ENCODE results near the gene QTRT2.
A peak's percentile ranks its signal among the peaks of the same experiment; 100 is the strongest.

The QTRT2 gene

DNA sequence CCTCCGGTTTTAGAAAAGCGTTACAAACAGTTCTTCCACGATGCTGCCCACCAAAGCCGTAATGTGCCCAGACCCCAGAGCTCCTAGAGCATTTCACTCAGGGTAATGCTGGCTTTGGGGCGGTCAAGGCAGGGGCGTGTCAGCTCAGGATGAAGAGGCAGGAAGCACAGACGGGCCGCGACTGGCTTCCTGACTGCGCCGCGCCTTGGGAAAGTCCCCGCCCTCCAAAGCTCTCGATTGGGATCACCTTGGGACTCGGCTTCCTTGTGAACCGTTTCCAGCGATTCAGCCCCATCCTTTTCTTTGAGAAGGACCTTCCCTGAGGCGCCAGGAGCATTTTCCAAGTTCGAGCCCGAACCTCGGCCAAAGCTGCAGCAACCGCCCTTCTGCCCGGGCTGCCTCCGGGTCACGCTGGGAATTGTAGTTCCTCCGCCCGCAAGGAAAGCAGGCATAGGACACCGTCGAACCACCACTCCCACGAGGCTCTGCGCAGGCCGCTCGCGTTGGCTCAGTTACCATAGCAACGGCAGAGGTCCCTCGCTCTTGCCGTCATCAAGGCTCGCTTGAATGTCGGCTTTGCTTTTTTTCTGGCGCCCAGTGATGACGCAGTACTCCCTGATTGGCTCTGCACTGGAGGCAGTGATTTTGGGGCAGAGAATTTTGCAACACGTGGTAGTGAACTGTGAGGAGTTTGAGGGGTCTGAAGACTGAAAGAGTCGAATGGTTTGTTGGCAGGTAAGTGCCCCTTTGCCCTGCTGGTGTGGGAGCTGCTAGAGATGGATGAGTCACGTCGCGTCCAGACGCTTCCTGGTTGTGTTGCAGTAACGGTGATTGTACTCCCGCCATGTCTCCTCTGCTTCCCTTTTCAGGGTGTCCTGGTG is at the start of gene QTRT2, which contains the start of gene CCDC191:
Gene QTRT2 (plus strand): TSS at position 608 of the 881 bp plus-strand sequence. CDS start 8,521 bp downstream, outside the sequence.
Gene CCDC191 (minus strand): TSS at position 397 of the 881 bp plus-strand sequence. CDS start 60 bp downstream, at position 337.
- DNase-seq = peak; percentile 99

DNA sequence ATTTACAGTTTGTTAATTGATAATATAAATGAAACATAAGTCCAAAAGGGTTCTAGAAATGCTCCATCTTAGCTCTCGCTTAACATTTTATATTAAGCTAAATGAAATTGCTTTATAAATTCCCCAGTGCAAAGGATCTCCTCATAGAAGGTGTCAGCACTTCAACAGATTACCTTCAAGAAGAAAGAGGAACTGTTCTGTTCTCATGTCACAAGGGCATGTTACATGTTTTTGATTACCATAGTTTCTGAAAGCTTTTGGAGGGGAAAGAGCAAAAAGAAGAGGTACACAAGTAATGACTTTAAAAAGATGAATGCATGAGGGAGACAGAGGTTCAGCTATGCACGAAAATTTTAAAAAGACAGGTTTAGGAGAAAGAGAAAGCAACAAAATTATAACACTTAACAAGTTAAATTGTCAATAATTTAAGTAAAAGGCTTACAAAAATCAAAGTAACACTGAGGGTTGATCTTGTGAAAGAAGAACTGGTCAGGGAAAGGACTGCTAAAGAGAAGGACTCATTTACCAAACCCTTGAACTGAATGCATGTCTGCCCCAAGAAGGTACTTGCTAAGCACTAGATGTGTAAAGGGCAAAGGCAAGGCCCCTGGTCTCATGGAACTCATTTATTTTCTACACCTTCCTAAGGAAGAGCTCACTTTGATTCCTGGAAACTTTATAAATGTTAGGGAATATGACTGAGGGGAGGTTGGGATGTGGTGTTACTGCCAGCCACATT is 45.3 kb upstream of the QTRT2 start:
- DNase-seq = no peak

DNA sequence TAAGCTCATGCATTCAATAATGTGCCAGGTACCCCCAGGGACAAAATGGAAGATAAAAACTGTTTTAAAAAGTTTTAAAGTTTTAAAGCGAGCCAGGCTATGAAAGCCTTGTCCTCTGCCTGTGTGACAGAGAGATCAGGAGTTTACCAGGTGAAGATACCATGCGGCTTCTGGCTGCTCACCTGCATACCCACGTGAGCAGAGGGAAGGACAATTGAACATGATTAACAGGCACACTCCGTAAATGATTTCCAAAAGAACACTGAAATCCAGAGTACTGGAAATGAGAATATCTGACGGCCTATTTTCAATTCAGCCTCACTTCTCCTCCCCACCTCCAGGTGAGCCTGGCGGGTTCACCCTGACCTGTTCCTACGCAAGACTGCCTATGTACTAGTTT is 42.3 kb upstream of the QTRT2 start:
- no peak for DNase-seq

DNA sequence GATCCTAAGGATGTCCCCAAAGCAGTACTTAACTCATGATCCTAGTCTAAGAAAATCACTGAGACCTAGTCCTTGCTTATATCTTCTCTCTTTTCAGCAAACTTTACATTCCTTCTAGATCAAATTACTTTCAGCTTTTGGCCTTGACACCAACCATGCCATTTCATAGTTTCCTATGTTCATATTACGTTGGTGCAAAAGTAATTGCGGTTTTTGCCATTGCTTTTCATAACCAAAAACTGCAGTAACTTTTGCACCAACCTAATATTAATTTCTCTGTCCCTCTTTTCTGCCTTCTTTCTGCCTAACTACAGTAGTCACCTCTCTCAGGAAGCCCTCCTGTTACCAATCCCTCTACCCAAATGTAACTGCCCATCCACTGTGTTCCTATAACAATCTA is 37.1 kb upstream of the QTRT2 start:
- no peak for DNase-seq

DNA sequence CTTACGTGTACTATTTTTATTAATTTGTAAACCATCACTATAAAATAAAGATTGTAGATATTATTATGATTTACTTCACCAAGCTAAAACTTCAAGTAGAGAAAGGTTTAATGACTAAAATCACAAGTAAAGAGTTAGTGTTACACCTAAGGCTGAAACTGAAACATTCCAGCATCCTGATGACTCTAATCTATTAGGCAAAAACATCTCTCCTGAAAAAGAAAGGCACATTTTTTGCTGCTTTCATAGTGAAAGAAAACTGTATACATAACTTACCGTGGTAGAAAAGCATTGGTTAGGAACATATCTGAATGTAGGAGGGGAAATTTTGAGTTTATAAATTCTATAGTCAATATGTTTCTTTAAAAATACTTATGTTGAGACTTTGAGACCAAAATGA is 35.6 kb upstream of the QTRT2 start:
- DNase-seq = no peak

DNA sequence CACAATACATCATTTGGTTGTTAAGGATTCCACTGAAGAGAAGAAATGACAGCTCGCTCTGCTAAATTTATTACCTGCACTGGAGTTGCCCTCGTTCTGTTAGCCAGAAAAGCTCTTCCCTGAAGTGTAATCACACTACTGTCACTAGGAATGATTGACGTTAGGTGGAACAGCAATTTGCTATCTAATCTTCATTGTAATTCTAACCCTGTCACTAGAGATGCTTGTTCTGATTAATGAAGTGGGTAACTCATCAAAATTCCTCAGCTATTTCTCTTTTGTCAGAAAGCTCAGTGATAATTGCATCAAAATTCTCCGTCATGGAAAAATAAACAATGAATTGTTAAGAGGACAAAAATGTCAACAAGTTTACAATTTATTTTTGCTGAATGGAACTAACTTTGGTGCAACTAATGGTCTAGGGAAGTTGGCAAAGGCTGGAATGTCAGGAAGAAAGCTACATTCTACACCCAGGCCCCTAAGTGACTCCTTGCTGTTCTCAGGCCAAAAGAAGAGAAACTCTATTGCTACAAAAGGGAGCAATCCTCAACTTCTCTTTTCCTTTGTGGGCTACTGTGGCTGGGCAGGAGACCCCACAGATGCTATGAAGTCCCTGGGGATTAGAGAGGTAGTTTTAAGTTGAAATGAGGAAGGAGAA is 34.3 kb upstream of the QTRT2 start:
- no peak for DNase-seq

DNA sequence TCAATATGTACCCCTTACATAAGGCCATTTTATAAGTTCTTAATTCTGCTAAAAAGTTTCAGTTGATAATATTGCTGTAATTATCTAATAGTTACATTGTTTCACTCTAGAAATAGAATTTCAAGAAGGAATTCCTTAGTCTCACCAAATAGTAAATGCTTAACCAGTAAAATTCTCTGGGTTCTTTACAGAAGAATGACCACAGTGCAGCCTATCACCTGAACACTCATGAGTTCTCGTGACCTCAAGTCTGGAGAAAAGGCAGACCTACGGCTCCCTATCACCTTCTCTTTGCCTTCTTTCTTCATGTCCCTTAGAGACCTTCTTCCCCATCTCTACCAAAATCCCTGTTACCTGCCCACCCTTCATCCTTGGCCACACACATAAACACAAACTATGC is 31.1 kb upstream of the QTRT2 start:
- DNase-seq = no peak

DNA sequence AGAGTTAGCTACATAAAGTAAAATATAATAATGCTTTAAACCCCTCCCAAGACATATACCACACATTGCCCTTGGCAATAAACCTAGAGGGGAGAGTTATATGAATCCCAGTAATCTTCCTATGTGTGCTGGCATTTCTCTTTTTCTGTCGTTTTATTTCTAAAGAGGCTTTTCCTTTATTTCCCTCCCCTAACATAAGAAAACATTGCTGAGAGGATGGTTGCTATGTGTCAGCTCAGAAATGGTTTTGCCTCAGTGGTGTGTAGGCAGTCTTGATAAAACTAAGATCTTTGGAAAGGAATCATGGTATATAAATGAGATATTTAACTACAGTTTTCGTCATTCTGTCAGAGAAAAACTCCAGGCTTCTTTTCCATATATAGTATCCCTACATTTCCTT is 30.2 kb upstream of the QTRT2 start:
- DNase-seq = no peak

DNA sequence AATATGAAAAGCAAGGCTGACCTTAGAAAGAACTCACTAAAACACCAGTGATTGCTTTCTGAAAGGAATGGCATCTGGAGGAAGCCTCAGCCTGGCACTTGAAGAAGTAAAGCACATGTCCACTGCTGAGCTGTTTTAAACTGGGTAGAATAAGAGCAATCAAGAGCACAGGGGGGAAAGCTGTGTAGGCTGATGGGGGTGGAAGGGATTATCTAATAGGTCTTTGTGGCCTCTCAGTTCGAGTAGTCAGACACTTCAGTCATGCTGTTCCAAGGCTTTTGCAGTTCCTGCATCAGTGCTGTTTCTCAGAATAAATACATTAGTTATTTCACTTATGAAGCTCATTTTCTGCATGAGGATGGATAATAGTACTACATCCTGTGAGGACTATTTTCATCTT is 22.8 kb upstream of the QTRT2 start:
- DNase-seq = no peak

DNA sequence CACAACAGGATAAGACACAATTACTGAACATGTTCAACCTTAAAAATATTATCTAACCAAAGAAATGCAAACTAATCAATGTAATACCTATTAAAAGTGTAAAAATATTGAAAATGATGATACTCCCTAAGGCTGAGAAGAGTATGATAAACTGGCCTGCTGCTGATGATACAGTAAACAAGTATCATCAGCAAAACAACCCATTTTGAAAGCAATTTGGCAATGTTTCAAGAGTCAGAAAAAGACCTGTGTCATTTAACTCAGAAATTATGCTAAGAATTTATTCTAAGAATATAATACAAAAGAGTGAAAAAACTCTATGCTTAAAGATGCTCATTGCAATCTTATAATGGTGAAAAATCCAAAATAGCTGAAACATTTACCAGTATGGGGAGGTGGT is 22.3 kb upstream of the QTRT2 start:
- no peak for DNase-seq

DNA sequence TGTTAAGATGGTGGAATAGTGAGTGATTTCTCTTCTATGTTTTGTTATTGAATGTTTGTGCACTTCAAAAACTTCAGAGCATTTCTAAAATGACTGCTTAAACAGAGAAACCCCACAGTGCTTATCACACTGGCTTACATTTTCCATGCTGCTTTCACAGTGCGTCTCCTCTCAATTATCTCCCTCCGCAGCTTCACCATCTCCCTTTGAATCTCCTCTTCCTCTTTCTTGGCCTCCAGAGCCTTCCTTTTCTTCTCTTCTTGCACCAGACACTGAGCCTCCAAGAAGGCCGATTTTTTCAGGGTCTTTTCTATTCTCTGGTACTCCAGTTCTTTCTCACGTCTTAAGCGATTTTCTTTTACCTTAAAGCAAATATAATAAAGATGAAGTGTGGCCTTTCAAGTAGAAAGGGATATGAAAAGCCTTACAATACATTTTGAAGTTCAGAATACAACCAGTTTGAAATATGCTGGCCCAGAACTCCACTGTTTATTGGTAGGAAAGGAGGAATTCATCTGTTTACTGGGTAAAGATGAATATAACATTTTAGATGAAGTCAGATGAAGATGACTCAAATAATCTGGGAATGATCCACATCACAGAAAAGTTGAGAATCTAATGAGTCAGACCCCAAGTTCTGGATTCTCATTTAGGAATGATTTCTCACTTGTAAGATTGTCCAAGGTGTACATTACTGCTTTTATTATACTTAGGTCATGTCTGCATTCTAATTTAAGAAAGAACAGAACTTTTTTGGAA is 21.6 kb upstream of the QTRT2 start:
- DNase-seq = no peak

DNA sequence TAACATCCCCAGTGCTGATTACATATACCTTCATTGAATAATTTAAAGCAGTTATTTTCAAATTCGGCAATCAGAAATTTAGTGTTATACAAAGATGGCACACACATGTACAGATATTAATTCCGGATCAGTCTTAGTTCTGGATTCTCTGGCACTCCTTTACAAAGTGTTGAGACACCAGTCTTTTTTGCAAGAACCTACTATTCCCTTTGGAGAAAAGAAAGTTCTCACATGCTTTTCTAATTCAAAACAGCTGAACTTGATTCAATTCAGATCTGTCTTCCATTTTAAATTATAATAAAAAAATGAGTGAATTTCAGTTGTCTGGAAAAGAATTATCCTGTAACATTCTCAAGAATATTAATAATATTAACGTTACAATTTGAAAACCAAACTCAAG is 20.6 kb upstream of the QTRT2 start:
- no peak for DNase-seq

DNA sequence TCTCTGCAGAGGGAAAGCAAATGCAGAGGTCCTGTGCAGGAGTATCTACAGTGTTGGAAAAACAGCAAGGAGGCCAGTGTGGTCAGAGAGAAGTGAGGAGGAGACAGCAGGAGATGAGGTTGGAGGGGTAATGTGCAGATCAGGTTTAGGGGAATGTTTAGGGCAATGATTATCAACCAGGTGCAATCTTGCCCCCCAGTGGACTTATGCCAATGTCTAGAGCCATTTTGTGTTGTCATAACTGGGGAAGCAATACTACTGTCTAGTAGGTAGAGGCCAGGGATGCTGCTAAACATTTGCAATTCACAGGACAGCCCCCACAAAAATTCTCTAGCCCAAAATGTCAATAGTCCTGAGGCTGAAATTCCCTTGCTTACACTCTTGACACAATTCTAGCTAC is 13.3 kb upstream of the QTRT2 start:
- no peak for DNase-seq

DNA sequence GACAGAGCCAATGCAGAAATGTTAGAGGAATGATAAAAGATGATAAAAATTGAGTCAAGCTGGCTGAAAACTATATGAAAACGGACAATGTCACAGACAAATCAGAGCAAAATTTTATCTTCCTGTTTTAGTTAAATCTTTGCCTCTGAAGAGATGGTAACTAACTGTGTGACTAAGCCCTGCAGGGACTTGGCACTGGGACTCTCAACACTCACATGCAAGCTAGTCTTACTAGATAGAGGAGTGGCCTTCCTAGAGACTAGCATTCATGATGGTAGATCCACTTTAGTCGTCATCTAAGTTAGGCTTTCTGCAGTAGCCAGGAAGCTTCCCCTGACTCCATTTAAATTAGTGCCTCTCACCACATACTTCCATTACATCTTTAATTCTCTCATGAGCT is 4.3 kb upstream of the QTRT2 start:
- DNase-seq = no peak

DNA sequence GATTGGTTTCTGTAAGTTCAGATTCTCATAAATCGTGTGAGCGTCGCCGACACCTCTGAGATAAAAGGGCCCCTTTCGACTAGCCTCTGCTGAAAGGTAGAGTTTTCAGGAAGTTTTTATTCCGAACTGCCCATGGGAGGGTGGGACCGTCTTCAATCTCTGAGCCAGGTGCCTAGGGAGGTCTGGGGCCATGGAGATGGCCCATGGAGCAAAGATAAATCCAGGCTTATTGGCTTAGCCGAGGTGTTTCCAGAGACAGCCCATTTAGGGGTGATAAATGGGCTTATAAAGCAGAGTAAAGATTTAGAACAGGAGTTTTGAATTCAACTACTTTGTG is 442 bp downstream of the QTRT2 start:
- DNase-seq = no peak

DNA sequence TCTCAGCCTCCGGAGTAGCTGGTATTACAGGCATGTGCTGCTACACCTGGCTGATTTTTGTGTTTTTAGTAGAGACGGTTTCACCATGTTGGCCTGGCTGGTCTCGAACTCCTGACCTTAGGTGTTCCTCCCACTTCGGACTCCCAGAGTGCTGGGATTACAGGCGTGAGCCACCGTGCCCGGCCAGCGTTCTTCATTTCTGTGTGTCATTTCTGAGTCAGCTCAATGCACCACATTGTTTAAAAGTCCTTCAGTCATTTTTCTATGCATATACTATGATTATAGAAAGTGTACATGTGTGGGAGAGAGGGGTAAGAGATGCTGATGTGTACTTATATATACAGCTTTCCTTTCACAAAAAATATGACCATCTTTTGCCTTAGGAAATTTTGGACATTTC is 2.1 kb downstream of the QTRT2 start:
- DNase-seq = no peak

DNA sequence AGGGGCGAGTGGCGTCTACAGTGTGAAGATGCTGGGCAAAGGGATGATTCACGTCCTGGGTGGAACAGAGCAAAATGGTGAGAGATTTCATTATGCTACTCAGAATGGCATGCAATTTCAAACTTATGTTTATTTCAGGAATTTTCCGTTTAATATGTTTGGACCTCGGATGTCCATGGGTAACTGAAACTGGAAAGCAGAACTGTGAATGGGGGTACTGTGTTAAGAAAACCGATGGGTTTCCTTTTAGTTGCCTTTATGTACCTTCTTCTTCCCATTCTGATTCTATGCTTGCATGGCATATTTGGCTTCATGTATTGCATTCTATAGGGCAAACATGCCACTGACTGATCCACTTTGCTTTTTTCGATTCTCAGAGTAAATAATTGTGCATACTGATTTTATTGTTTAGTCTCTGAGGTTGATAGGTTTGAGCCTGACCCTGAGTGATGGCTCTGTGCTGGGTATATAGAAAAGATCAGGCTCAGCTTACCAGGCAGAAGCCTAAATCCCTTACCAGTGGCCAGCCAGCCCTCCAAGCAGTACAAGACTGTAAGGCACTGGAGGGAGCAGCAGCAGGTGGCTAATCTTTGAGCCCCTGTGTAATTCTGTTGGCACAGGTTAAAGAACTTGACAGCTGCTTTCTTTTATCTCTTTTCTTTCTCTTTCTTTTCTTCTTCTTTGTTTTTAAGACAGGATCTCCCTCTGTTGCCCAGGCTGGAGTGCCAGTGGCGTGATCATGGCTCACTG is 4.5 kb downstream of the QTRT2 start:
- DNase-seq = no peak

DNA sequence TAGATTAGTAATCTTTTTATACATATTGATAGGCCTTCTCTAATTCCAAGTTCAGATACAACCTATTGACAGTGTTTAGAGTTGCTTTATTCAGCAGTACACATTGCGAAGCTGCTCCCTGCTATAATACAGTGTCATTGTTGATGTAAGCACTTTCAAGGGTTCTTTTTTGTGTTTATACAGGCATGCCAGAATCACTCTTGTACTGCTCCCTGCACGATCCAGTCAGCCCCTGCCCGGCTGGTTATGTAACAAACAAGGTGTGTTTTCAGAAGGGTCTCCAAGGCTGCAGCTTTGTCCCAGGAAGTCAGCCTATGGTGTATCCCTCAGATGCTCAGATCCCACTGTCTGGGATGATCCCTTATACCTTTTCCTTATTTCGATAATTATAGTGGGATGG is 11.3 kb downstream of the QTRT2 start:
- no peak for DNase-seq

DNA sequence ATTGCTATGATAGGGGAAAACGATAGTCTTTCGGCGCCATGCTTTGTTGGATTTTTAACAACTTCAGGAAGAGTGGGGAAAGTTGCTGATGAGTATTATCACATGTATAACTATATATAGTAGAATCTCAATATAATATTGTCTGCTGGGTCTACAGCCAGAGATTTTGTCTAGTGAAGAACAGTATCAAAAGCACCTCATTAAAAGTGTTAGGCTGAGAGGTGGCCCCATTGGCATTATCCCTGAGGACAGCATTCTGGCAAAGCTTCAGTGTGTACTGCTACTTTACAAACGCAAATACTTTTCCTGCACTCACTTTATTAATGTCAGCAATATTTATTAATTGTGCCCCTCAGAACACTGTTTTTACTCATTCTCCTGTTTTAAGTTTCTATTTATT is 11.8 kb downstream of the QTRT2 start:
- no peak for DNase-seq

DNA sequence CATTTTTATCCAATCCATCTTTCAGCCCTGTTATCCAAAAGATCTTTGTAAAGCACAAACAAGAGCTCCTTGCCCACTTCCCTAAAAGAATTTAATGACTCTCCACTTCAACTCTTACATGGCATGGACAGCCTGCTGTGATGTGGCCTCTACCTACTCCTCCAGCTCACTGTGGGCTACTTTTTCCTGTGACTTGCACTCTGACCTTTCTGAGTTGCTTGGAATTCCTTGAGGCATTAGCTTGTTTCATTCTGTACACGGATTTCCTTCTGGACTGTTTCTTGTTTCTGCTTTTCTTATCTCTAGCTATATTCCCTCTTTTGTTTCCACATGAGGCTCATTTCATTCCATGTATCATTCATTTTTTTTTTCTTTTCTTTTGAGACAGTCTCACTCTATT is 15.2 kb downstream of the QTRT2 start:
- no peak for DNase-seq

DNA sequence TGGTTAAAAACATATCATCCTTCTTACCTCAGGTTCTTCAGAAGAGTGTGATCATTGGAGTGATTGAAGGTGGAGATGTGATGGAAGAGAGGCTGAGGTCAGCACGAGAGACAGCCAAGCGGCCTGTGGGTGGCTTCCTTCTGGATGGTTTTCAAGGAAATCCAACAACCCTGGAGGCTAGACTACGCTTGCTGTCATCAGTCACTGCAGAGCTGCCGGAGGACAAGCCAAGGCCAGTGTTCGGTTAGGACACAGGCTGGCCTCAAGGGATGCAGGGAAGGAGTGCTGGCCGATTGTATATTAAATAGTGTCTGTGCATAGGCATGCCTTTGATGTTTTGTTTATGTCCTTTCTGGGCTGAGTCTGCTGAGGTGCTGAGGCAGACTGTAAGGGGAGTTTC is 20.2 kb downstream of the QTRT2 start:
- no peak for DNase-seq

DNA sequence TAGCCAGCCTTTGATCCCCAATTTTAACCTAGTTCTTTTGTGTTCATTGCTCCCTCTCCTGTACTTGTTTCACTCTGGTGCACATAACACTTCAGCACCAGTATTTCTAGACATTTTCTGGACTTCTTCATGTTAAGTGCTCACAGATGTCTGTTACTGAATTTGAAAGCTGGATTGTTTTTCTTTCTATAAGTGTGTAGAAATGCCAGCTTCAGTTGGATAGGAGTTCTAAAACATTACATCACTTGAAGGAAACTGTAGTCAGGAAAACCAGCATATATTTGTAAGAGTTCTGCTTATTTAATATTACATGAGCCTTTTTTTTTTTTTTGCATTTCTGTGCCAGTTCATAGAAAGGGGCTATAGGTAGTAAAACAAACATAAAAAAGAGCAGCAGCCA is 21.6 kb downstream of the QTRT2 start:
- no peak for DNase-seq

Measured in stimulated activated CD4-positive, alpha-beta T cell treated with anti-CD3 and anti-CD28 coated beads, Interleukin-1b, Interleukin-23, amount 100 ng/mL, for 48 hours (primary cell).